Left lung (tissue), 10 donors: Measurements from ENCODE around the gene KLHL7. TPM values are rescaled to one million over a fixed set of nuclear protein-coding genes. Genes with fewer than 3 reads are reported as not detected.

ENCODE experiments used
- ATAC-seq: fragments of 200-7000 bp; cut with Tn5 transposase; one replicate; pipeline ENCODE4 v1.9.1; 2020; ENCODE audit warnings: moderate library complexity
- DNase-seq, 4 donors: peaks; one replicate each; pipeline ENCODE4 v3.0.0-alpha.2; 2013 to 2020
- H3K27ac ChIP-seq, 2 donors: fragments of 200-600 bp; sonication (generic) in 1 of 2; one replicate each; pipeline versions ENCODE4 v1.5.0 to v1.8.0; 2020 to 2021
- H3K27me3 ChIP-seq, 2 donors: fragments of 200-600 bp; sonication (generic) in 1 of 2; one replicate each; pipeline versions ENCODE4 v1.5.0 to v1.8.0; 2020 to 2021
- H3K36me3 ChIP-seq, 2 donors: fragments of 200-600 bp; sonication (generic) in 1 of 2; one replicate each; pipeline versions ENCODE4 v1.5.0 to v1.8.0; 2020 to 2021
- H3K4me1 ChIP-seq, 2 donors: fragments of 200-600 bp; one replicate each; pipeline ENCODE4 v1.8.0; 2021
- H3K4me3 ChIP-seq, 2 donors: fragments of 200-600 bp; sonication (generic) in 1 of 2; one replicate each; pipeline versions ENCODE4 v1.5.0 to v1.8.0; 2020 to 2021; ENCODE audit warnings: mild to moderate bottlenecking in 1 of 2
- H3K9me3 ChIP-seq, 2 donors: fragments of 200-600 bp; sonication (generic) in 1 of 2; one replicate each; pipeline versions ENCODE4 v1.5.0 to v1.8.0; 2020 to 2021
- intact Hi-C, 2 donors: fragments of 100-400 bp; cut with DNase I; formaldehyde crosslinking; loops; one replicate each; pipeline versions ENCODE4 v1.11.2 to v1.14.2; 2022
- polyA plus RNA-seq, 6 donors: library from polyadenylated mRNA; unstranded; fragments of 120-200 nt; gene quantifications; one replicate each; pipeline ENCODE4 v1.2.1, GENCODE V29; 2013; ENCODE audit not compliant: insufficient read length in 6 of 6
- total RNA-seq, 2 donors: library from RNA; stranded (reverse); fragmentation: NEBNext Ultra II Directional; extraction: Animal tissue kit (Norgen Biotek cat#: 25700); gene quantifications; one replicate each; pipeline ENCODE4 v1.2.1, GENCODE V29; 2021
- TF ChIP-seq, protein P1 (sequence below), 2 donors: fragments of 200-600 bp; sonication (generic) in 1 of 2; IDR thresholded peaks; one replicate each; pipeline versions ENCODE4 v1.5.0 to v1.8.0; 2021; ENCODE audit warnings: antibody characterized with exemption in 2 of 2
- donor health status: DM: no; HTN: yes; CAD: no.
- donor health status: DM: no; HTN: no; CAD: no.

KLHL7 gene
- total and polyA plus RNA-seq, 8 donors, result 18.1 to 55.9 (median 45.7) TPM

GRCh38 chr7:23205909-23206767 lies 100.6 kb downstream of the KLHL7 start:
- DNase-seq, result peak in 3 of 4 donors; percentile 21 to 85 (median 27)
- H3K4me3 ChIP-seq, result peak overlapping the region; percentile 24
- peak; percentile 79 for ATAC-seq
- peaks cover 0 to 28% of the 10 kb centered on the region in 2 donors for H3K4me1 ChIP-seq
- H3K36me3 ChIP-seq, result peaks cover 0 to 18% of the 10 kb centered on the region in 2 donors
- intact Hi-C loops, result no loop called here
- H3K9me3 ChIP-seq, result no peaks in the 10 kb centered on the region
- TF ChIP-seq, protein P1, sequence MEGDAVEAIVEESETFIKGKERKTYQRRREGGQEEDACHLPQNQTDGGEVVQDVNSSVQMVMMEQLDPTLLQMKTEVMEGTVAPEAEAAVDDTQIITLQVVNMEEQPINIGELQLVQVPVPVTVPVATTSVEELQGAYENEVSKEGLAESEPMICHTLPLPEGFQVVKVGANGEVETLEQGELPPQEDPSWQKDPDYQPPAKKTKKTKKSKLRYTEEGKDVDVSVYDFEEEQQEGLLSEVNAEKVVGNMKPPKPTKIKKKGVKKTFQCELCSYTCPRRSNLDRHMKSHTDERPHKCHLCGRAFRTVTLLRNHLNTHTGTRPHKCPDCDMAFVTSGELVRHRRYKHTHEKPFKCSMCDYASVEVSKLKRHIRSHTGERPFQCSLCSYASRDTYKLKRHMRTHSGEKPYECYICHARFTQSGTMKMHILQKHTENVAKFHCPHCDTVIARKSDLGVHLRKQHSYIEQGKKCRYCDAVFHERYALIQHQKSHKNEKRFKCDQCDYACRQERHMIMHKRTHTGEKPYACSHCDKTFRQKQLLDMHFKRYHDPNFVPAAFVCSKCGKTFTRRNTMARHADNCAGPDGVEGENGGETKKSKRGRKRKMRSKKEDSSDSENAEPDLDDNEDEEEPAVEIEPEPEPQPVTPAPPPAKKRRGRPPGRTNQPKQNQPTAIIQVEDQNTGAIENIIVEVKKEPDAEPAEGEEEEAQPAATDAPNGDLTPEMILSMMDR (IDR thresholded peaks at IDR 0.05), result no peak
- H3K27ac ChIP-seq, result peak overlapping the region; percentile 55 to 57
- peaks cover 0 to 22% of the 10 kb centered on the region in 2 donors for H3K27me3 ChIP-seq

DNA sequence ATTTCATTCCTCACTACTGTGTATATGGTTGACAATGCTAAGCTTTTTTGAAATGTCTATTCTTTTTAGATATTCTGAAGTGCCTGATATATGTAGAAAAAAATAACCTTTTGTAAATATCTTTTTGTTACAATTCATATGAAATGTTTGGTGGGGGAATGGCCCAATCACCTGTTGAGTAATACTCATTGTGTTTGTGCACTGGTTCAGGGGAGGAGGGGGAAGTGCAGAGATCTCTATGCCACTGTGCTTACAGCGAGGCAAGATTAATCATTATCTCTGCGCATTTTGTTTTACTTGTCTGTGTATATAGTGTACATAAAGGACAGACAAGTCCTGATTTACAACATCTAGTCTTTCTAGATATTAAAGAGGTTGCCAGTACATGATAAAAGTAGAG lies 101.4 kb downstream of the KLHL7 start:
- DNase-seq (no peak), ATAC-seq (no peak)
- Histone ChIP-seq H3K27ac (peak overlapping the region in 1 of 2 donors; percentile 55), H3K27me3 (peaks cover 0 to 22% of the 10 kb centered on the region in 2 donors), H3K36me3 (peaks cover 0 to 9% of the 10 kb centered on the region in 2 donors), H3K9me3 (no peaks in the 10 kb centered on the region), H3K4me1 (peaks cover 0 to 28% of the 10 kb centered on the region in 2 donors), H3K4me3 (no peak overlapping the region)
- intact Hi-C loops, result no loop called here
- TF ChIP-seq, protein P1 (IDR thresholded peaks at IDR 0.05), result no peak

DNA sequence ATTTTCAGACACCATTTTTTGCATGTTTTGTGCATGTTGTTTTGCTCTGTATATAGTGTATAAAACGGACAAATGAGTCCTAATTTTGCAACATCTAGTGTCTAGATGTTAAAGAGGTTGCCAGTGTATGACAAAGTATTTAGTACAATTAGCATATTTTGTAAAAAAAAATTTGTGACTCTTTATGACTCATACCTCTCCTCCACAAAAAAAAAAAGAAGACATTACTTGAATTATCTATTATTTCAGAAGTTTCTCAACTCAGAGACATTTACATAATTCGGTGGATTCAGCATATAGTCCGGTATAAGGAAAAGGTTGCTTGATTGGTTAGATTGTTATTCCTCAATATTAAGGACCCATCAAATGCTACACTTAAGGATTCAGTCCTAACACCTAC lies 102.3 kb downstream of the KLHL7 start:
- TF ChIP-seq, protein P1 (IDR thresholded peaks at IDR 0.05), result no peak
- H3K4me1 ChIP-seq, result peaks cover 0 to 28% of the 10 kb centered on the region in 2 donors
- peaks cover 0 to 22% of the 10 kb centered on the region in 2 donors for H3K27me3 ChIP-seq
- no peak for DNase-seq
- ATAC-seq, result no peak
- peak overlapping the region in 1 of 2 donors; percentile 55 for H3K27ac ChIP-seq
- H3K4me3 ChIP-seq, result no peak overlapping the region
- H3K9me3 ChIP-seq, result no peaks in the 10 kb centered on the region
- peaks cover 0 to 5% of the 10 kb centered on the region in 2 donors for H3K36me3 ChIP-seq
- intact Hi-C loops, result no loop called here

- Histone ChIP-seq H3K27me3 (peaks cover 0 to 22% of the 10 kb centered on the region in 2 donors), H3K27ac (no peak overlapping the region), H3K4me1 (peaks cover 0 to 28% of the 10 kb centered on the region in 2 donors), H3K4me3 (no peak overlapping the region), H3K36me3 (peaks cover 0 to 2% of the 10 kb centered on the region in 2 donors), H3K9me3 (no peaks in the 10 kb centered on the region)
- DNase-seq (no peak), ATAC-seq (no peak)
- TF ChIP-seq, protein P1 (IDR thresholded peaks at IDR 0.05), result no peak
- intact Hi-C loops, result no loop called here
Observed at GRCh38 chr7:23208316-23208715, 102.7 kb downstream of the KLHL7 start.

GRCh38 chr7:23210506-23210905 lies 104.9 kb downstream of the KLHL7 start:
- Histone ChIP-seq H3K9me3 (no peaks in the 10 kb centered on the region), H3K4me1 (peaks cover 0 to 28% of the 10 kb centered on the region in 2 donors), H3K27me3 (peaks cover 0 to 22% of the 10 kb centered on the region in 2 donors), H3K36me3 (no peaks in the 10 kb centered on the region), H3K4me3 (no peak overlapping the region), H3K27ac (peak overlapping the region; percentile 58 to 59)
- TF ChIP-seq, protein P1 (IDR thresholded peaks at IDR 0.05), result no peak
- DNase-seq (no peak), ATAC-seq (peak; percentile 29)
- intact Hi-C loops, result no loop called here
